HG03378 (cell line): Measurements from ENCODE around the gene TBC1D10A.

Experiments
- ATAC-seq: cut with Tn5 transposase; IDR thresholded peaks from one replicate; pipeline ENCODE4 v1.9.1; 2021; ENCODE audit warnings: mild to moderate bottlenecking, moderate library complexity; ENCODE audit not compliant: unreplicated experiment

Gene TBC1D10A

GRCh38 chr22:30301995-30302809 lies 24.5 kb downstream of the TBC1D10A start:
- no peak for ATAC-seq

GRCh38 chr22:30299322-30299721 lies 27.4 kb downstream of the TBC1D10A start:
- no peak for ATAC-seq

GRCh38 chr22:30297991-30298701 lies 28.6 kb downstream of the TBC1D10A start:
- ATAC-seq = no peak

GRCh38 chr22:30297276-30297990 lies 29.3 kb downstream of the TBC1D10A start:
- no peak for ATAC-seq

GRCh38 chr22:30296833-30297232 lies 29.9 kb downstream of the TBC1D10A start:
- ATAC-seq = no peak

GRCh38 chr22:30296324-30296723 lies 30.4 kb downstream of the TBC1D10A start:
- no peak for ATAC-seq

- no peak for ATAC-seq
Observed at GRCh38 chr22:30295576-30295975, 31.2 kb downstream of the TBC1D10A start.

GRCh38 chr22:30294830-30295229 lies 31.9 kb downstream of the TBC1D10A start:
- no peak for ATAC-seq

- no peak for ATAC-seq
Observed at GRCh38 chr22:30294066-30294465, 32.7 kb downstream of the TBC1D10A start.

GRCh38 chr22:30293026-30293425 lies 33.7 kb downstream of the TBC1D10A start:
- no peak for ATAC-seq

GRCh38 chr22:30292069-30292970 lies 34.4 kb downstream of the TBC1D10A start:
- ATAC-seq = no peak

GRCh38 chr22:30291058-30291892 lies 35.5 kb downstream of the TBC1D10A start:
- ATAC-seq = no peak

- no peak for ATAC-seq
Observed at GRCh38 chr22:30290342-30291057, 36.2 kb downstream of the TBC1D10A start.

GRCh38 chr22:30289980-30290313 lies 36.8 kb downstream of the TBC1D10A start:
- no peak for ATAC-seq

- peak; percentile 43 for ATAC-seq
Observed at GRCh38 chr22:30289141-30289979, 37.4 kb downstream of the TBC1D10A start, which contains the start of gene CASTOR1. Gene CASTOR1 (minus strand): TSS chr22:30289505. CDS start chr22:30289497, 8 bp downstream.

GRCh38 chr22:30288419-30289140 lies 38.2 kb downstream of the TBC1D10A start:
- ATAC-seq = no peak

GRCh38 chr22:30287648-30288418 lies 38.9 kb downstream of the TBC1D10A start:
- no peak for ATAC-seq
